Mucosa of descending colon (tissue), 3 donors: ENCODE results near the gene GRK3. TPM values are rescaled to one million over a fixed set of nuclear protein-coding genes. Genes with fewer than 3 reads are reported as not detected.

Source experiments
- ATAC-seq: fragments of 200-7000 bp; cut with Tn5 transposase; one replicate; pipeline ENCODE4 v1.9.1; 2020; ENCODE audit warnings: mild to moderate bottlenecking, moderate library complexity
- DNase-seq, 3 donors: peaks; one replicate each; pipeline ENCODE4 v3.0.0-alpha.2; 2020
- H3K36me3 ChIP-seq: fragments of 200-600 bp; one replicate; pipeline ENCODE4 v1.8.0; 2021; ENCODE audit warnings: low read depth, mild to moderate bottlenecking
- H3K4me1 ChIP-seq: fragments of 200-600 bp; one replicate; pipeline ENCODE4 v1.8.0; 2021; ENCODE audit warnings: low read depth, mild to moderate bottlenecking
- H3K4me3 ChIP-seq: fragments of 200-600 bp; one replicate; pipeline ENCODE4 v1.8.0; 2021; ENCODE audit warnings: mild to moderate bottlenecking
- H3K9me3 ChIP-seq: fragments of 200-600 bp; one replicate; pipeline ENCODE4 v1.8.0; 2021; ENCODE audit warnings: mild to moderate bottlenecking
- intact Hi-C, 2 donors: fragments of 100-400 bp; cut with DNase I in 1 of 2; cut with micrococcal nuclease in 1 of 2; formaldehyde crosslinking; loops; one replicate each; pipeline versions ENCODE4 v1.11.0 to v1.11.1; 2022; cut with DNase I, micrococcal nuclease
- total RNA-seq, 3 donors: library from RNA; stranded (reverse); fragmentation: NEBNext Ultra II Directional in 2 of 3; extraction: Animal tissue kit (Norgen Biotek cat#: 25700) in 2 of 3; gene quantifications; one replicate each; pipeline versions ENCODE4 v1.2.1 to v1.2.4, GENCODE V29; 2021 to 2023
- TF ChIP-seq, protein P1 (sequence below): fragments of 200-600 bp; IDR thresholded peaks from one replicate; pipeline ENCODE4 v1.8.0; 2022; ENCODE audit warnings: antibody characterized with exemption, mild to moderate bottlenecking
- donor health status: DM: no; HTN: no; CAD: no; lungs with moderate emphysema.
- donor health status: DM: no; HTN: no; CAD: no.
- donor health status: DM: no; HTN: yes; CAD: no.

GRK3 gene
- total RNA-seq, 3 donors from 2014 or later: 2.1 to 16.1 (median 3.2) TPM

DNA sequence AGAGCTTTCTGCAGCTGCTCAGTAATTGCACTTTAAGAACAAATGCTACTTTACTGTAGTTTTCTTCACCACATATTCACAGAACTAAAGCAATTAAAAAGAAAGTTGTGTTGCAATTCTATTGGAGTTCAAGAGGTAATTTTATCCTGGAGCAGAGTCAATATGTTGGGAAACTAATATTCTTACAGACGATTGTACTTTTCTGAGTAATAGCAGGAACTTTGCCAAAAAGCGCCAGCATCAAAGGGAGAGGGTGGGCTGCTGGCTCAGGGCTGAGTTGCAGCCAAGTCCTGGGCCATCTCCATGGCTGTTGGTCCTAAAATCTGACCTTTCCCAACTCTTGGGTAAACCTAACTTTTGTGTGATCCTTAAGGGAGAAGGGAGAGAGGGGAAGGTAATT lies 104.0 kb downstream of the GRK3 start:
- ATAC-seq (no peak), DNase-seq (no peak)
- no peaks in the 10 kb centered on the region for H3K36me3 ChIP-seq
- intact Hi-C loops: no loop called here
- H3K4me3 ChIP-seq: no peak overlapping the region
- no peaks in the 10 kb centered on the region for H3K9me3 ChIP-seq
- TF ChIP-seq, protein P1, sequence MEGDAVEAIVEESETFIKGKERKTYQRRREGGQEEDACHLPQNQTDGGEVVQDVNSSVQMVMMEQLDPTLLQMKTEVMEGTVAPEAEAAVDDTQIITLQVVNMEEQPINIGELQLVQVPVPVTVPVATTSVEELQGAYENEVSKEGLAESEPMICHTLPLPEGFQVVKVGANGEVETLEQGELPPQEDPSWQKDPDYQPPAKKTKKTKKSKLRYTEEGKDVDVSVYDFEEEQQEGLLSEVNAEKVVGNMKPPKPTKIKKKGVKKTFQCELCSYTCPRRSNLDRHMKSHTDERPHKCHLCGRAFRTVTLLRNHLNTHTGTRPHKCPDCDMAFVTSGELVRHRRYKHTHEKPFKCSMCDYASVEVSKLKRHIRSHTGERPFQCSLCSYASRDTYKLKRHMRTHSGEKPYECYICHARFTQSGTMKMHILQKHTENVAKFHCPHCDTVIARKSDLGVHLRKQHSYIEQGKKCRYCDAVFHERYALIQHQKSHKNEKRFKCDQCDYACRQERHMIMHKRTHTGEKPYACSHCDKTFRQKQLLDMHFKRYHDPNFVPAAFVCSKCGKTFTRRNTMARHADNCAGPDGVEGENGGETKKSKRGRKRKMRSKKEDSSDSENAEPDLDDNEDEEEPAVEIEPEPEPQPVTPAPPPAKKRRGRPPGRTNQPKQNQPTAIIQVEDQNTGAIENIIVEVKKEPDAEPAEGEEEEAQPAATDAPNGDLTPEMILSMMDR: no peak
- H3K4me1 ChIP-seq: no peaks in the 10 kb centered on the region

DNA sequence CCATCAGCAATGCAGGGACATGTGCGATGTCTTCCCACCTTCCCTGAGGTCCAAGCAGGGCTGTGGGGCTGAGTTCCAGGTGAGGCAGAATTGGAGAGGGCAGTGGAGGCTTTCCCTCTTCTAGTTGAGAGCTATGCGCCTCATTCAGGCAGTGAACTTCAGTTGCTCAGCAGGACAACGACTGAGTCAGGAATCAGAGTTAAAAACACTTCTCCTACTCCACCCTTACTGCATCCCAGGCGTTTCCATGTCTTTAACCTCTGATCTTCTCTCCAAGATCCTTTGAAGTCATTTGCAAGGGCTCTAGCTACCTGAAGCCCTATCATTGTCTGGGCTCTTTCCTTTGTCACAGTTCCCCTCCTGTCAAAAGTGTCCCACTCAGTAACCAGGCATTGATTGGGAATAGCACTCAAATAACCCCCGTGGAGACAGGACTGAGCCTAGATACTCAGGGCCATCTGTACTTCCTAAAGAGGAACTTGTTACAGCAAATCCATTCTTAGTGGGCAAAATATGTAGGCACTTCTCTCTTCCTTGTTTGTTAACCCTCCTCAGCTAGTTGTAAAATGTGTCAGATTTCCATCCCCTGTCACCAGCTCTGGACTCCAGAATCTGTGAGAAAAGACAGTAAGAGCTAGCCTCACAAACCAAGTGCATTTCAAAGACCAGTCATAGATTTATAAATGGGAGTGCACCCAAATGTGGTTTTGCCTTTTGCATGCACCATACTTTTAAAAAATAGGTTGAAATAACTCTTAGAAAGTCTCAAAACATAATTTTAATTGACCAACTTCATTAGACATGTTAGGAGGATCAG lies 105.0 kb downstream of the GRK3 start:
- no peak for ATAC-seq
- DNase-seq: no peak
- Histone ChIP-seq H3K9me3 (no peaks in the 10 kb centered on the region), H3K36me3 (no peaks in the 10 kb centered on the region), H3K4me1 (no peaks in the 10 kb centered on the region), H3K4me3 (no peak overlapping the region)
- TF ChIP-seq, protein P1: no peak
- intact Hi-C loops: no loop called here

DNA sequence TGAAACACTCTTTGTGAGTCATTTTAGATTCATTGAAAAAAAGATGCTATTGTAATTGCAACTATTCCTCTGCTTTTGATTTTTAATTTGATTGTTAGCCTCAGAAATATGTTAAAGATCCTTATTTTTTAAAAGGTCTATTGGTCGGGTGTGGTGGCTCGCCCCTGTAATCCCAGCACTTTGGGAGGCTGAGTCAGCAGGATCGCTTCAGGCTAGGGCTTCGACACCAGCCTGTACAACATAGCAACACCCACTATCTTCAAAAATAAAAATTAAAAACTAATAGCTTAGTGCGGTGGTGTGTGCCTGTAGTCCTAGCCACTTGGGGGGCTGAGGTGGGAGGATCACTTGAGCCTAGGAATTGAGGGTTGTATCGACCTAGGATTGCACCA lies 105.6 kb downstream of the GRK3 start:
- ATAC-seq: no peak
- H3K36me3 ChIP-seq: no peaks in the 10 kb centered on the region
- no peak for DNase-seq
- TF ChIP-seq, protein P1: no peak
- intact Hi-C loops: no loop called here
- no peak overlapping the region for H3K4me3 ChIP-seq
- H3K9me3 ChIP-seq: no peaks in the 10 kb centered on the region
- H3K4me1 ChIP-seq: no peaks in the 10 kb centered on the region

DNA sequence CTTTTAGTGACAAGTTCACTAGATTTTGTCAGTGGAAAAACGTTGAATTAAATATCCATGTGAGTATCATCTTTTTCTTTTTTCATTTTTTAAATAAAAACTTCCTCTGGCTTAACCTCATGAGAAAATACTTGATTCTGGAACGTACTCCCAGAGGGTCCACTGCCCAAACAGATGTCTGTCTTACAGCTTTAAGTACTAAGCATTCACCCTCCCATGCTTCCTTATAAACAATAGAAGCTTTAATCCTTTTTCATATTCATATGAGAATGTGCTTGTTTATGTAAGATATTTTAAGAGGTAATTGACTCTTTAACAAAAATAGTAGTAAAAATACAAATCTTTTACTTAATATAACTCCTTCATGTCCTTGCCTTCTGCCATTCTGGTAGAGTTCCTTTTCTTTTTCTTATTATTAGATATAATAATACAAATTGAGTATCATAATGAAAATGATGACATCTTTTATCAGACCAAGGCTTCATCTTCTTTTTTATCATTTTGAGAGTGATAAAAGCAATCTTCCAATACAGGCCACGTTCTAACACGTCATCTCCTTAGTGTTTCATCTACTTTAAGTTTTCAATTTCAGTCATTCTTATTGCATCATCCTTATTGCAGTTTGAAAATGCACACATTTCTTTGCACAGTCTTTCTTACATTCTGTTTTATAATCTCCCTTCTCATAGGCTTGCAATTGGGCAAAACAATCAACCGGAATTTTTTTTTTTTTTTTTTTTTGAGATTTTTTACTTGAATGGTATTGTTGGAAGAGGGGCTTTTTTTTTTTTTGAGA lies 108.0 kb downstream of the GRK3 start:
- ATAC-seq (no peak), DNase-seq (no peak)
- TF ChIP-seq, protein P1: no peak
- Histone ChIP-seq H3K4me3 (no peak overlapping the region), H3K9me3 (no peaks in the 10 kb centered on the region), H3K36me3 (no peaks in the 10 kb centered on the region), H3K4me1 (no peaks in the 10 kb centered on the region)
- intact Hi-C loops: no loop called here

DNA sequence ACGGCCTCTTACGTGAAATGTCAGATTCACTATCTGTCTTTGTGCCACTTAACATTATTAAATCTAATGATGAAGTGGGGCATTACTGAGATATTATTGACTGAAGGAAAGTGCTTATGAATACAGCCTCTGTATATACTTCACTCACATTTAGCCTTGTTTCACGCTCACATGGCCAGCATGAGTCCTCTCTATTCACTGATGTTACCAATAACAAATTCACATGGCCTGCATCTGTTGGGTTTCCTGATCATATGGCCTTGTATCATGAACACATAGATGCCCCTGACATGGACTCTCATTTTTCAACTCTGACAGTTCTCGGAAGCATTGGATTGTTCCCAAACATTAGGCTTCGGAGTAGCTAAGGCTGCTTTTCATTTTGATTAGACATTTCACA lies 109.2 kb downstream of the GRK3 start:
- no peaks in the 10 kb centered on the region for H3K9me3 ChIP-seq
- TF ChIP-seq, protein P1: no peak
- H3K4me1 ChIP-seq: no peaks in the 10 kb centered on the region
- ATAC-seq (no peak), DNase-seq (no peak)
- no peaks in the 10 kb centered on the region for H3K36me3 ChIP-seq
- intact Hi-C loops: no loop called here
- no peak overlapping the region for H3K4me3 ChIP-seq
